Measurements from ENCODE around the gene LRCH2.

DNA sequence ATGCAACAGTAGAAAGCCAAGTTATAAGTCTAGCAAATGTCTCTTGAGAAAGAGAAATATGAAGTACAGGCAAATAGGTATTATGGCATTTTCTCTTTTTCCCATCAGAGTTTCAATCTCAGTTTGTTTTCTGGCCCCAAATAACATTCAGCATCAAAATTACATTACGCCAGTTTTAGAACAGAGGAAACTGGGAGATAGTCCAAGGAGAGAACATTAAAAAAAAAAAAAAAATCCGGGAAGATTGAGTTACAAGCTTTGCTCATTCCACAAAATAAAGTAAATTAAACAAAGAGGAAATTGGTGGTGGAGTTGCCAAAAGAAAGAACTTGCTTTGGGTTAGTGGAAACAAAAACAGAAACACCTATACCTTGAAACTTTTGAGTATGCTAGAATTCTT is 166.1 kb downstream of the LRCH2 start:
- TF ChIP-seq CTCF (conservative IDR thresholded peaks at IDR 0.05; ENCODE audit: low read length): no peak
- no peak for TF ChIP-seq EZH2phosphoT487 (IDR thresholded peaks at IDR 0.05; ENCODE audit: borderline replicate concordance, low read depth, low read length)

Measured in OCI-LY7 (cell line).